RWPE1 (cell line): ENCODE measurements around the gene HRH2.

Experiments used
- CTCF ChIA-PET: fragments of 350-600 bp; sonication (Branson Sonifier 250); formaldehyde crosslinking; extraction: SDS; loops from one replicate; lab custom pipeline; 2021; lab: Yijun Ruan, JAX
- POLR2A ChIA-PET: fragments of 400-600 bp; formaldehyde crosslinking; extraction: SDS; loops from one replicate; lab custom pipeline; 2020; ENCODE audit warnings: antibody characterized with exemption; ENCODE audit not compliant: low non-redundant PET; lab: Yijun Ruan, JAX
- DNase-seq: peaks from one replicate; pipeline ENCODE4 v3.0.0; 2012; ENCODE audit warnings: low spot score
- H3K27ac ChIP-seq: fragments of 450-650 bp; 2 replicates; pipeline ENCODE4 v1.5.1; 2017
- CTCF ChIP-seq: fragments of 450-650 bp; conservative IDR thresholded peaks from 2 replicates; pipeline ENCODE4 v1.5.1; 2017; ENCODE audit warnings: low read depth, mild to moderate bottlenecking

The HRH2 gene

GRCh38 chr5:175680463-175680862, 22.6 kb downstream of the HRH2 start:
- POLR2A ChIA-PET: no interaction called here
- CTCF ChIA-PET: interaction anchor here (0.6 kb wide), 2 partner anchors 9 to 384 kb away, joined by 3 to 4 read pairs; no protein-coding TSS in a partner anchor
- TF ChIP-seq CTCF: no peak
- no peak for DNase-seq
- no peak overlapping the region for H3K27ac ChIP-seq

GRCh38 chr5:175681045-175681967, 23.4 kb downstream of the HRH2 start:
- POLR2A ChIA-PET: no interaction called here
- TF ChIP-seq CTCF: no peak
- DNase-seq: peak; percentile 25
- CTCF ChIA-PET: interaction anchor here (0.6 kb wide), 1 partner anchor 10 kb away, joined by 4 read pairs; no protein-coding TSS in a partner anchor
- H3K27ac ChIP-seq: no peak overlapping the region

DNA sequence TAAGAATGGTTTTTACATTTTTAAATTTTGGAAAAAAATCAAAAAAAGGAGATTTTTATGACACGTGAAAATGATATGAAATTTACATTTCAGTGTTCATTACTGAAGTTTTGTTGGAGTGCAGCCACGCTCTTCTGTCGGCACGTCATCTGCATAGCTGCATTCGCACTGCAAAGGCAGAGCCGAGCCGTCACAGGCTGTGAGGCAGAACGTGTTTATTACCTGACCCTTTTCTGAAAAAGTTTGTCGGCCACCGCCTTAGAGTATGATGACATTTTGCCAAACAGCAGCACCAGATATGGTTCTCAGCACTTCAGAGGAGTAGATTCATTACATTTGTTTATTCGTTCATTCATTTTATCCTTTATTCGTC, 24.1 kb downstream of the HRH2 start:
- ChIA-PET CTCF (no interaction called here), POLR2A (no interaction called here)
- TF ChIP-seq CTCF: no peak
- DNase-seq: no peak
- no peak overlapping the region for H3K27ac ChIP-seq

DNA sequence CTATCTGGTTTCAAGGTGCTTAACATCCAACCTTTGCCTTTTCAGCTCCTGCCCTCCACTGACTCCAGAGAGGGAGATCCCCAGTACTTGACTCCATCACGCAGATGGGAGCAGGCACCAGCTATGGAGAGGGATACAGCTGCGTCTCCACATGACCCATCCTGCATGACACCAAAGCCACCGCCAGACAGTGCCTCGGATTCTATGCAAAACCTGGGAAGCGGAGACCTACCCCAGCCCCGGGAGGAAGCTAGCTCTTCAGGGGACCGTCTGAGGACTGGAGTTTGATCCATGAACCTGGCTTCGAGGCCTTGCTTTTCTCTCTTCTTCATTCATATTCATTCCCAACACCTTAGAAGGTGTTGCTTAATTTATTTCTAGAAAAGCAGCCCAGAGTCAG, 24.8 kb downstream of the HRH2 start:
- DNase-seq: no peak
- POLR2A ChIA-PET: no interaction called here
- TF ChIP-seq CTCF: no peak
- H3K27ac ChIP-seq: no peak overlapping the region
- CTCF ChIA-PET: interaction anchor here (0.8 to 2.3 kb wide), 2 partner anchors 18 to 149 kb away, joined by 5 to 18 read pairs; no protein-coding TSS in a partner anchor

GRCh38 chr5:175683231-175683630, 25.4 kb downstream of the HRH2 start:
- POLR2A ChIA-PET: no interaction called here
- TF ChIP-seq CTCF: no peak
- CTCF ChIA-PET: interaction anchor here (0.8 to 2.3 kb wide), 2 partner anchors 18 to 150 kb away, joined by 5 to 18 read pairs; no protein-coding TSS in a partner anchor
- DNase-seq: no peak
- no peak overlapping the region for H3K27ac ChIP-seq

- DNase-seq: no peak
- no peak overlapping the region for H3K27ac ChIP-seq
- ChIA-PET CTCF (interaction anchor here (0.6 to 2.3 kb wide), 4 partner anchors 13 to 174 kb away, joined by 3 to 18 read pairs (median 4); no protein-coding TSS in a partner anchor), POLR2A (no interaction called here)
- TF ChIP-seq CTCF: no peak
These were observed 26.1 kb downstream of the HRH2 start for GRCh38 chr5:175683921-175684320.
